ENCODE data around the gene GAS7.

GRCh38 chr17:9918804-9919352 lies 279.5 kb downstream of the GAS7 start:
- TF ChIP-seq, protein P1, sequence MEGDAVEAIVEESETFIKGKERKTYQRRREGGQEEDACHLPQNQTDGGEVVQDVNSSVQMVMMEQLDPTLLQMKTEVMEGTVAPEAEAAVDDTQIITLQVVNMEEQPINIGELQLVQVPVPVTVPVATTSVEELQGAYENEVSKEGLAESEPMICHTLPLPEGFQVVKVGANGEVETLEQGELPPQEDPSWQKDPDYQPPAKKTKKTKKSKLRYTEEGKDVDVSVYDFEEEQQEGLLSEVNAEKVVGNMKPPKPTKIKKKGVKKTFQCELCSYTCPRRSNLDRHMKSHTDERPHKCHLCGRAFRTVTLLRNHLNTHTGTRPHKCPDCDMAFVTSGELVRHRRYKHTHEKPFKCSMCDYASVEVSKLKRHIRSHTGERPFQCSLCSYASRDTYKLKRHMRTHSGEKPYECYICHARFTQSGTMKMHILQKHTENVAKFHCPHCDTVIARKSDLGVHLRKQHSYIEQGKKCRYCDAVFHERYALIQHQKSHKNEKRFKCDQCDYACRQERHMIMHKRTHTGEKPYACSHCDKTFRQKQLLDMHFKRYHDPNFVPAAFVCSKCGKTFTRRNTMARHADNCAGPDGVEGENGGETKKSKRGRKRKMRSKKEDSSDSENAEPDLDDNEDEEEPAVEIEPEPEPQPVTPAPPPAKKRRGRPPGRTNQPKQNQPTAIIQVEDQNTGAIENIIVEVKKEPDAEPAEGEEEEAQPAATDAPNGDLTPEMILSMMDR (IDR thresholded peaks at IDR 0.05 in 2 of 3, conservative IDR thresholded peaks at IDR 0.05 in 1 of 3; ENCODE audit: control insufficient read depth in 2 of 3, extremely low read depth in 1 of 3, insufficient read depth in 1 of 3, low read depth in 3 of 3, low read length in 3 of 3), result no peak
- TF ChIP-seq MAX (IDR thresholded peaks at IDR 0.05; ENCODE audit: low read depth, low read length) (no peak), GABPA (IDR thresholded peaks at IDR 0.05; ENCODE audit: low read depth) (no peak), POLR2A (IDR thresholded peaks at IDR 0.05; ENCODE audit: low read depth, low read length) (no peak), TCF7 (IDR thresholded peaks at IDR 0.05; ENCODE audit: borderline replicate concordance) (no peak), DPF2 (IDR thresholded peaks at IDR 0.05) (no peak), ZSCAN29 (IDR thresholded peaks at IDR 0.05) (no peak)
